ENCODE results near the gene GSG1. TPM values are rescaled to one million over a fixed set of nuclear protein-coding genes. Genes with fewer than 3 reads are reported as not detected.

The GSG1 gene
- total and polyA plus RNA-seq, 2 donors (not counting 3 experiments of a cell fraction or from before 2014, with no cell fraction given): not detected

DNA sequence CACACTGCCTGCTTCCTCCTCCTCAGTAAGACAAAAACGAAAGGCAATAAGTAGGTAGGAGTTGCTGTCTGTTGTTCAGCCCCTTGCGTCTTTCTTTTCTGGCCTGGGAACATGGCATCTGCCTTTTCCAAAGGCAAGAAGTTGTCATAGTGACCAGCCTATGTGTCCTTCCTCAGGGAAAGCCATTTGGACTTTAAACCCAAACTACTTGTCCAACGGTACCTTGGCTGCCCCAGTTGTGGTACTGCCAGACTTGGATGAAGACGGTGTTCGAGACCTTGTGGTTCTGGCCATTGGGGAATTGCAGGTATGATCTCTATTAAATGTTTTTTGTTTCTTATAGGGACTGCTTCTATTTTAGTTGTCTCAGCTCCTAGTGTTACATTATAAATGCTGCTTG lies 40.8 kb downstream of the GSG1 start:
- dilution Hi-C loops (cut with MboI; ENCODE audit: extremely low pct_ligation_motif_present, low sequenced_read_pairs): no loop called here
- BruUV-seq (replicated peaks): no TSS peak

More for the DNA sequence above, 40.8 kb downstream of the GSG1 start:
- DNase-seq (ENCODE audit: low read depth, low spot score) (no peak), FAIRE-seq (no peak)
- H4K20me1 ChIP-seq (replicated peaks; ENCODE audit: control insufficient read depth, extremely low read depth, insufficient read depth, low read length): no peaks in the 10 kb centered on the region
- CTCF ChIA-PET: interaction anchor here (0.9 kb wide), 1 partner anchor 10 kb away, joined by 4 read pairs; no protein-coding TSS in a partner anchor
- intact Hi-C loops (cut with micrococcal nuclease): no loop called here
- no peaks in the 10 kb centered on the region for H3K4me1 ChIP-seq (ENCODE audit: control insufficient read depth, extremely low read depth, insufficient read depth, low read length)
- TF ChIP-seq JUN (IDR thresholded peaks at IDR 0.05; ENCODE audit: borderline replicate concordance, insufficient read depth, insufficient read length, low read depth) (no peak), POLR2A (IDR thresholded peaks at IDR 0.05; ENCODE audit: low read depth, low read length) (no peak), MYC (IDR thresholded peaks at IDR 0.05; ENCODE audit: low read depth, low read length) (no peak), POLR2AphosphoS5 (IDR thresholded peaks at IDR 0.05; ENCODE audit: insufficient read depth, low read depth, low read length) (no peak), FOS (IDR thresholded peaks at IDR 0.05; ENCODE audit: borderline replicate concordance, insufficient read depth, low read length) (no peak), EZH2 (IDR thresholded peaks at IDR 0.05; ENCODE audit: borderline replicate concordance, low read depth, low read length, severe bottlenecking) (no peak), GATA2 (IDR thresholded peaks at IDR 0.05; ENCODE audit: insufficient read depth, insufficient read length, low read depth, low read length) (no peak)
- TF ChIP-seq, protein P1, sequence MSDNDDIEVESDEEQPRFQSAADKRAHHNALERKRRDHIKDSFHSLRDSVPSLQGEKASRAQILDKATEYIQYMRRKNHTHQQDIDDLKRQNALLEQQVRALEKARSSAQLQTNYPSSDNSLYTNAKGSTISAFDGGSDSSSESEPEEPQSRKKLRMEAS (IDR thresholded peaks at IDR 0.05; ENCODE audit: insufficient read depth, insufficient read length): no peak
- TF ChIP-seq, protein P2, sequence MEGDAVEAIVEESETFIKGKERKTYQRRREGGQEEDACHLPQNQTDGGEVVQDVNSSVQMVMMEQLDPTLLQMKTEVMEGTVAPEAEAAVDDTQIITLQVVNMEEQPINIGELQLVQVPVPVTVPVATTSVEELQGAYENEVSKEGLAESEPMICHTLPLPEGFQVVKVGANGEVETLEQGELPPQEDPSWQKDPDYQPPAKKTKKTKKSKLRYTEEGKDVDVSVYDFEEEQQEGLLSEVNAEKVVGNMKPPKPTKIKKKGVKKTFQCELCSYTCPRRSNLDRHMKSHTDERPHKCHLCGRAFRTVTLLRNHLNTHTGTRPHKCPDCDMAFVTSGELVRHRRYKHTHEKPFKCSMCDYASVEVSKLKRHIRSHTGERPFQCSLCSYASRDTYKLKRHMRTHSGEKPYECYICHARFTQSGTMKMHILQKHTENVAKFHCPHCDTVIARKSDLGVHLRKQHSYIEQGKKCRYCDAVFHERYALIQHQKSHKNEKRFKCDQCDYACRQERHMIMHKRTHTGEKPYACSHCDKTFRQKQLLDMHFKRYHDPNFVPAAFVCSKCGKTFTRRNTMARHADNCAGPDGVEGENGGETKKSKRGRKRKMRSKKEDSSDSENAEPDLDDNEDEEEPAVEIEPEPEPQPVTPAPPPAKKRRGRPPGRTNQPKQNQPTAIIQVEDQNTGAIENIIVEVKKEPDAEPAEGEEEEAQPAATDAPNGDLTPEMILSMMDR (IDR thresholded peaks at IDR 0.05; ENCODE audit: extremely low read depth in 1 of 2, insufficient read depth in 1 of 2, low read depth in 1 of 2, low read length in 2 of 2): no peak
- H3K27me3 ChIP-seq (ENCODE audit: control insufficient read depth in 2 of 2, insufficient read depth in 2 of 2, low read length in 2 of 2): no peaks in the 10 kb centered on the region
- H3K27ac ChIP-seq (ENCODE audit: insufficient read depth, low read depth, low read length): no peak overlapping the region
- no peaks in the 10 kb centered on the region for H3K79me2 ChIP-seq (ENCODE audit: control insufficient read depth, insufficient read depth, low read length)
- no peaks in the 10 kb centered on the region for H3K9me1 ChIP-seq (replicated peaks; ENCODE audit: control insufficient read depth, extremely low read depth, insufficient read depth, low read length)
- H3K36me3 ChIP-seq (ENCODE audit: control insufficient read depth in 2 of 2, extremely low read depth in 1 of 2, insufficient read depth in 2 of 2, low read length in 2 of 2): peaks cover 2 to 11% of the 10 kb centered on the region in 2 experiments
- H3K9ac ChIP-seq (replicated peaks; ENCODE audit: extremely low read depth, insufficient read depth, low read length): no peak overlapping the region
- no peak overlapping the region for H2AFZ ChIP-seq (ENCODE audit: low read depth, low read length)
- no peak overlapping the region for H3K4me3 ChIP-seq (replicated peaks in 1 of 3; ENCODE audit: insufficient read depth in 1 of 3, low read depth in 1 of 3, low read length in 3 of 3)
- POLR2A ChIA-PET: no interaction called here
- H3K9me3 ChIP-seq (replicated peaks; ENCODE audit: control insufficient read depth, insufficient read depth, low read length): no peaks in the 10 kb centered on the region
- no peak overlapping the region for H3K4me2 ChIP-seq (ENCODE audit: insufficient read depth, low read length)

Measured in endothelial cell of umbilical vein (primary cell).